HEK293T (cell line): ENCODE data around the gene NDUFA13.

ENCODE experiments used
- CTCF ChIA-PET: fragments of 350-600 bp; formaldehyde crosslinking; extraction: SDS; loops from one replicate; lab custom pipeline; 2021; ENCODE audit warnings: antibody characterized with exemption, inconsistent platforms; lab: Yijun Ruan, JAX
- POLR2A ChIA-PET: fragments of 350-600 bp; formaldehyde crosslinking; extraction: SDS; loops from one replicate; lab custom pipeline; 2020; ENCODE audit warnings: antibody characterized with exemption, inconsistent platforms; lab: Yijun Ruan, JAX
- DNase-seq: peaks from one replicate; pipeline ENCODE4 v3.0.0; 2012; ENCODE audit warnings: mixed read lengths; ENCODE audit errors: extremely low spot score
- ARNT ChIP-seq: fragments of 450-650 bp; IDR thresholded peaks from 2 replicates; pipeline ENCODE4 v1.6.1; 2017; ENCODE audit warnings: mild to moderate bottlenecking
- BHLHE40 ChIP-seq: fragments of 450-650 bp; IDR thresholded peaks from 2 replicates; pipeline ENCODE4 v1.6.1; 2016; ENCODE audit warnings: mild to moderate bottlenecking, moderate library complexity, borderline replicate concordance
- CTBP1 ChIP-seq: fragments of 450-650 bp; IDR thresholded peaks from 2 replicates; pipeline ENCODE4 v1.6.1; 2016; ENCODE audit warnings: borderline replicate concordance
- ELF4 ChIP-seq: fragments of 450-650 bp; IDR thresholded peaks from 2 replicates; pipeline ENCODE4 v1.6.1; 2017; ENCODE audit warnings: antibody characterized with exemption
- FOXA1 ChIP-seq: fragments of 450-650 bp; IDR thresholded peaks from 2 replicates; pipeline ENCODE4 v1.6.1; 2016; ENCODE audit warnings: mild to moderate bottlenecking
- FOXK2 ChIP-seq: fragments of 450-650 bp; IDR thresholded peaks from 2 replicates; pipeline ENCODE4 v1.6.1; 2016; ENCODE audit warnings: mild to moderate bottlenecking
- FOXM1 ChIP-seq: fragments of 450-650 bp; IDR thresholded peaks from 2 replicates; pipeline ENCODE4 v1.6.1; 2017; ENCODE audit warnings: mild to moderate bottlenecking, borderline replicate concordance
- HDGF ChIP-seq: fragments of 450-650 bp; IDR thresholded peaks from 2 replicates; pipeline ENCODE4 v1.6.1; 2017; ENCODE audit warnings: antibody characterized with exemption, borderline replicate concordance
- L3MBTL2 ChIP-seq: fragments of 450-650 bp; conservative IDR thresholded peaks from 2 replicates; pipeline ENCODE4 v1.6.1; 2016; ENCODE audit warnings: mild to moderate bottlenecking
- LEF1 ChIP-seq: fragments of 450-650 bp; IDR thresholded peaks from 2 replicates; pipeline ENCODE4 v1.6.1; 2017; ENCODE audit warnings: mild to moderate bottlenecking, borderline replicate concordance
- NFRKB ChIP-seq: fragments of 450-650 bp; IDR thresholded peaks from 2 replicates; pipeline ENCODE4 v1.6.1; 2016; ENCODE audit warnings: mild to moderate bottlenecking, moderate library complexity
- SP1 ChIP-seq: fragments of 450-650 bp; IDR thresholded peaks from 2 replicates; pipeline ENCODE4 v1.6.1; 2017
- SUZ12 ChIP-seq: fragments of 450-650 bp; IDR thresholded peaks from 2 replicates; pipeline ENCODE4 v1.6.1; 2016; ENCODE audit warnings: mild to moderate bottlenecking
- TARDBP ChIP-seq: fragments of 450-650 bp; IDR thresholded peaks from 2 replicates; pipeline ENCODE4 v1.6.1; 2016
- ZNF384 ChIP-seq: fragments of 450-650 bp; IDR thresholded peaks from 2 replicates; pipeline ENCODE4 v1.6.1; 2016
- TF ChIP-seq, protein P1 (sequence below): fragments of 450-650 bp; IDR thresholded peaks from 2 replicates; pipeline ENCODE4 v1.6.1; 2016

The NDUFA13 gene

DNA sequence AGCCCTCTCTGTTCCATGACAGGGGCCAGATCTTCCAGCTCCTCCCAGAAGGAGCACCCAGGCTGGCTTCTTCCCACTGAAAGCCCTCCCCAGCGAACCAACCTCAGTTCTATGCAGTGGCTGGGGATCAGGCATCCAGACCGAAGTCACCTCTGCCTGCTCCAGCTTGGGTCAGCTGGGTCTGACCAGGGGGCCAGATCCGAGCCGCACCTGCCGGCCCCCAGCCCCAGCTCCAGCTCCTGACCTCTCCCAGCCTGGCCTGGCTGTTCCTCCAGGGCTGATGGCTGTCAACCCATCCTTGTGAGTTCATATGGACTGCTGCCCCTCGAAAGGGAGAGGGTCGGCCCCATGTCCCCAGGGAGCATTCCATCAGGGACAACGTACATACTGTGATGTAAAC is 8.7 kb upstream of the NDUFA13 start:
- TF ChIP-seq FOXM1 (no peak), ELF4 (no peak), SP1 (no peak), HDGF (no peak), ZNF384 (no peak), NFRKB (no peak), FOXA1 (no peak), FOXK2 (no peak), CTBP1 (no peak), ARNT (no peak)
- ChIA-PET POLR2A (interaction anchor here (1.6 kb wide), 1 partner anchor 9 kb away, joined by 5 read pairs; the partner anchor contains the start of genes NDUFA13 and TSSK6), CTCF (no interaction called here)

DNA sequence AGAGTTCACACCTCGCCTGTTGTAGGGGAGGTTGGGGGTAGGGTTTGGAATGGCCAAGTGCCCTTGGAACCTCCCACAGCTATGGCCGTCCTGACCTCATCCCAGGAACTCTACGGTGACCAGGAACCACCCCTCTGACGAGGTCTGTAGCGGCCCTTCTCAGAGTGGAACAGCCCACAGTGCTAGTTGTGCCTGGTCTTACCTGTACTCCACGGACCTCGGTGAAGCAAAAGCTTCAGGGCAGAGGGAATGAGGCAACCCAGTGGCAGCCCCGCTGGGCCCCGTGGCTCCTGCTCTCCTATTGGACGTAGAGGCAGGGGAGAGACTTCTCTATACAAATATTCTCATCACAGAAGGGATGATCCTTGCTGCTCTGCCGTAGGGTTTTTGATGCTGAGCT is 7.8 kb upstream of the NDUFA13 start:
- TF ChIP-seq NFRKB (no peak), ZNF384 (no peak), TARDBP (no peak), CTBP1 (no peak), ELF4 (no peak), BHLHE40 (no peak), SP1 (no peak), ARNT (no peak), L3MBTL2 (no peak), SUZ12 (no peak), LEF1 (no peak), HDGF (no peak), FOXM1 (no peak)
- ChIA-PET POLR2A (no interaction called here), CTCF (no interaction called here)
- DNase-seq, result no peak

More for the DNA sequence above, 8.7 kb upstream of the NDUFA13 start:
- no peak for DNase-seq

DNA sequence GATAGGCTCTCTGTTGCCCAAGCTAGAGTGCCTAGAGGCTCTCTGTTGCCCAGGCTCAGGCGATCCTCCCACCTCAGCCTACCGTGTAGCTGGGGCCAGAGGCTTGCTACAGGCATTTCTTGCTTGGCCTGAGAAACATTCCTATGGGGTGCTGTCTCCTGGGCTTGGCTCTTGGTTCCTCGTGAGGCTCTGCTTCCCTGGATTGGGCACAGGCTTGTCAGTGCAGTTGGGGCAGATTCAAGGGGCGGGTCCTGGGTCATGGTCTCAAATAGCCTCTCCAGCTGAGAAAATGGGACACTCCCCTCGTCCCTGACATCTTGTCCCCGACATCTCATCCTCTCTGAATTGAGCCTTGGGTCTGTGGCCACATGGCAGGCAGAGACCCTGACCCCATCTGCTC is 5.6 kb upstream of the NDUFA13 start:
- ChIA-PET CTCF (interaction anchor here (0.6 kb wide), 1 partner anchor 68 kb away, joined by 3 read pairs; no protein-coding TSS in a partner anchor), POLR2A (no interaction called here)
- no peak for DNase-seq
- TF ChIP-seq FOXM1 (no peak), ARNT (no peak), LEF1 (no peak), BHLHE40 (no peak)
- TF ChIP-seq, protein P1, sequence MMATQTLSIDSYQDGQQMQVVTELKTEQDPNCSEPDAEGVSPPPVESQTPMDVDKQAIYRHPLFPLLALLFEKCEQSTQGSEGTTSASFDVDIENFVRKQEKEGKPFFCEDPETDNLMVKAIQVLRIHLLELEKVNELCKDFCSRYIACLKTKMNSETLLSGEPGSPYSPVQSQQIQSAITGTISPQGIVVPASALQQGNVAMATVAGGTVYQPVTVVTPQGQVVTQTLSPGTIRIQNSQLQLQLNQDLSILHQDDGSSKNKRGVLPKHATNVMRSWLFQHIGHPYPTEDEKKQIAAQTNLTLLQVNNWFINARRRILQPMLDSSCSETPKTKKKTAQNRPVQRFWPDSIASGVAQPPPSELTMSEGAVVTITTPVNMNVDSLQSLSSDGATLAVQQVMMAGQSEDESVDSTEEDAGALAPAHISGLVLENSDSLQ, result no peak

DNA sequence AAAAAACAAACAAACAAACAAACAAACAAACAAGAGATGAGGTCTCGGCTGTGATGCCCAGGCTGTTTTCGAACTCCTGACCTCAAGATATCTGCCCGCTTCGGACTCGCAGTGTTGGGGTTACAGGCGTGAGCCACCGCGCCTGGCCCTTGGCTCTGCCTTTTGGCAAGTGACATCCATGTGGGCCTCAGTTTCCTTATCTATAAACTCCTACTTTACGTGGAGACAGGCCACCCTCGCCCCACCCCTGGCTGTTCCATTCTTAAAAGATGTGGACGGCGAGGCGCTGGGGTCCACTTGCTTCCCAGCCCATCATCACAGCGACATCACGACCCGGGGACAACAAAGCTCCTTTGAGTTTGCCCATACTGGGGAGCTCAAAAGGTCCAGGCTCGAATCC is 2.3 kb upstream of the NDUFA13 start:
- ChIA-PET CTCF (no interaction called here), POLR2A (interaction anchor here (0.6 kb wide), 1 partner anchor 70 kb away, joined by 3 read pairs; no protein-coding TSS in a partner anchor)
- TF ChIP-seq FOXK2, result no peak
- TF ChIP-seq ELF4, result no peak
- no peak for TF ChIP-seq ZNF384
- TF ChIP-seq BHLHE40, result no peak
- TF ChIP-seq, protein P1, result no peak
- no peak for TF ChIP-seq L3MBTL2
- no peak for TF ChIP-seq SUZ12
- TF ChIP-seq FOXM1, result no peak
- no peak for TF ChIP-seq HDGF
- TF ChIP-seq ARNT, result no peak
- no peak for TF ChIP-seq LEF1
- TF ChIP-seq SP1, result no peak
- TF ChIP-seq TARDBP, result no peak
- TF ChIP-seq FOXA1, result no peak
- no peak for TF ChIP-seq CTBP1
- TF ChIP-seq NFRKB, result no peak
- DNase-seq, result no peak

DNA sequence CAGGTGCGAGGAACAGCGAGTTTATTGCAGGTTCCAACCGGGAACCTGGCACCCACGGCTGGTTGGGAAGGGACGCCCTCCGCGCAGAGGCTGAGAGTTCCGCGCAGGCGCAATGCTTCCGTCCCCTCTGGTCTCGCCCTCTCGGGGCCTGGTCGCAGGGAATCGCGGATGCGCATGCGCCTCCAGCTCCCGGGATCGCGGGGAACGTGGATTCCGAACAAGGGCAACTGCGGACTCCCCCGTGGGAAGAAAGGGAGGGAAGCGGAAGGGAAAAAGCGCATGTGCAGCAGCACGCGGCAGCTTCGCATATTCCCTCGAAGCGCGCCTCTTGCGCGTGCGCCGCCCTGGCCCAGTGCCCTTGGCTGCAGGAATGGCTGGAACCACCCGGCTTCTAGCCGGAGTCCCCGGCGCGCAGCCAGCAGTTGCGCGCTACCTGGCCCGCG is 1.8 kb upstream of the NDUFA13 start:
- no peak for DNase-seq
- TF ChIP-seq LEF1, result no peak
- TF ChIP-seq ARNT, result no peak
- TF ChIP-seq ELF4, result no peak
- no peak for TF ChIP-seq FOXA1
- TF ChIP-seq SUZ12, result no peak
- TF ChIP-seq, protein P1, result no peak
- TF ChIP-seq SP1, result no peak
- TF ChIP-seq FOXK2, result no peak
- TF ChIP-seq NFRKB, result no peak
- no peak for TF ChIP-seq BHLHE40
- ChIA-PET POLR2A (interaction anchor here (0.6 to 1.3 kb wide), 2 partner anchors 9 to 70 kb away, joined by 3 to 5 read pairs; no protein-coding TSS in a partner anchor), CTCF (no interaction called here)

DNA sequence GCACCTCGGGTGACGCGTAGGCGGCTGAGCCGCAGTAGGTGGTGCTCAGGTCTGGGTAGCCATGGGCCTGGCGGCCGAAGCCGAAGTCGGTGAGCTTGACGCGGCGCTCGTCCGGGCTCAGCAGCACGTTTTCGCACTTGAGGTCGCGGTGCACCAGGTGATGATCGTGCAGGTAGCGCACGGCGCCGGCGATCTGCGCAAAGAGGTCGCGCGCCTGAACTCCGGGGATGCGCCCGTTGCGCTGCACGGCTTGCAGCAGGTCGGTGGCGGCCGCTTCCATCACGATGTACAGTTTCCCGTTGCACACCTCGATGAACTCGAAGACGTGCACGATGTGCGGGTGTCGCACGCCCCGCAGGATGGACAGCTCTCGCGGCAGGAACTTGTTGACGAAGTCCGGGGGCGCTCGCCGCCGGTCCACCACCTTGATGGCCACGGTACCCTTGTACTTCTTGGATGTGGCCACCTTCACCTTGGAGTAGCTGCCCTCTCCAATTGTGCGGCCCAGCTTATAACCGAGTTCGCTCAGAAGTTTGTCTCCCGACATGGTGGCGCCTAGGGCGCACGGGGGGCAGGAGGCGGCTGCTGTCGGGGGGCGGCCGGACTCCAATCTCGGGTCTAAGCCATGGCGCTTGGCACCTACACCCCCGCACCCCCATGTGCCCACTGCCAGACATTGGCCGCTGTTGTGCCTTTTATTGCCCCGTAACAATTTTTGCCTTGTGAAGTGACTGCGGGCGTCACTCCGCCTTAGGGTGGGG is 964 bp upstream of the NDUFA13 start, which contains the start of gene TSSK6:
Gene TSSK6, minus strand, starts transcription at position 668 of the 761 bp plus-strand sequence. Its CDS starts 121 bp downstream, at position 547.
- CTCF ChIA-PET, result no interaction called here
- DNase-seq, result no peak
- POLR2A ChIA-PET, result interaction anchor here (0.6 to 2.3 kb wide), 13 partner anchors 9 to 345 kb away, joined by 3 to 7 read pairs (median 5); partner anchors contain the start of genes GATAD2A and MEF2B

More for the DNA sequence above, 964 bp upstream of the NDUFA13 start, which contains the start of gene TSSK6:
- no peak for TF ChIP-seq LEF1
- TF ChIP-seq ELF4, result no peak
- no peak for TF ChIP-seq NFRKB
- no peak for TF ChIP-seq HDGF
- TF ChIP-seq FOXM1, result no peak
- no peak for TF ChIP-seq CTBP1
- TF ChIP-seq BHLHE40, result no peak
- no peak for TF ChIP-seq TARDBP
- no peak for TF ChIP-seq SP1
- TF ChIP-seq, protein P1, result no peak
- no peak for TF ChIP-seq L3MBTL2
- TF ChIP-seq SUZ12, result no peak
- no peak for TF ChIP-seq ARNT
- TF ChIP-seq ZNF384, result no peak
